Naive thymus-derived CD8-positive, alpha-beta T cell (primary cell): Measurements from ENCODE around the gene ACER1. TPM values are rescaled to one million over a fixed set of nuclear protein-coding genes. Genes with fewer than 3 reads are reported as not detected.

Source experiments
- ATAC-seq, 2 donors: fragments of 150-1000 bp; cut with Tn5 transposase in 1 of 2; sonication (Bioruptor Pico), chemical (Tn5 transposase) in 1 of 2; 1 replicate in 1 of 2; 2 replicates in 1 of 2; pipeline ENCODE4 v1.10.0; 2021; ENCODE audit warnings: mild to moderate bottlenecking in 2 of 2, moderate library complexity in 2 of 2
- POLR2A ChIA-PET: fragments of 350-600 bp; sonication (Branson Sonifier 250); formaldehyde crosslinking; loops from one replicate; lab custom pipeline; 2021; ENCODE audit warnings: antibody characterized with exemption; lab: Charles Lee
- DNase-seq, 10 donors: peaks; one replicate each; pipeline versions ENCODE4 v3.0.0 to v3.0.0-alpha.2; 2020 to 2022
- H3K27ac Mint-ChIP-seq, 10 donors: one replicate each; pipeline ENCODE4 v1.8.0; 2020 to 2022; ENCODE audit warnings: mild to moderate bottlenecking in 10 of 10, mixed read lengths in 10 of 10, moderate library complexity in 4 of 10, inconsistent platforms in 1 of 10
- H3K27me3 Mint-ChIP-seq, 5 donors: one replicate each; pipeline ENCODE4 v1.8.0; 2021 to 2022; ENCODE audit warnings: mixed read lengths in 5 of 5
- H3K36me3 Mint-ChIP-seq, 3 donors: one replicate each; pipeline ENCODE4 v1.8.0; 2020 to 2022; ENCODE audit warnings: mixed read lengths in 3 of 3, mild to moderate bottlenecking in 2 of 3, inconsistent platforms in 1 of 3
- H3K4me1 Mint-ChIP-seq, 4 donors: one replicate each; pipeline ENCODE4 v1.8.0; 2021 to 2022; ENCODE audit warnings: mixed read lengths in 4 of 4
- H3K4me3 Mint-ChIP-seq, 10 donors: one replicate each; pipeline ENCODE4 v1.8.0; 2020 to 2022; ENCODE audit warnings: mild to moderate bottlenecking in 10 of 10, mixed read lengths in 10 of 10, moderate library complexity in 6 of 10, inconsistent platforms in 1 of 10
- H3K9me3 Mint-ChIP-seq, 9 donors: one replicate each; pipeline ENCODE4 v1.8.0; 2020 to 2022; ENCODE audit warnings: mixed read lengths in 9 of 9, mild to moderate bottlenecking in 3 of 9, inconsistent platforms in 1 of 9, moderate library complexity in 1 of 9
- polyA plus RNA-seq, 3 donors: library from polyadenylated mRNA; unstranded; fragments of 300-500 nt; fragmentation: Illumina TruSeq; gene quantifications; one replicate each; pipeline ENCODE4 v1.2.3, GENCODE V29; 2021
- total RNA-seq, 8 experiments: library from RNA in 2 of 8; stranded (reverse) in 2 of 8; gene quantifications; one replicate each; pipeline ENCODE4 v1.2.3 and lab custom pipeline; 2021 to 2026

Gene ACER1, protein sequence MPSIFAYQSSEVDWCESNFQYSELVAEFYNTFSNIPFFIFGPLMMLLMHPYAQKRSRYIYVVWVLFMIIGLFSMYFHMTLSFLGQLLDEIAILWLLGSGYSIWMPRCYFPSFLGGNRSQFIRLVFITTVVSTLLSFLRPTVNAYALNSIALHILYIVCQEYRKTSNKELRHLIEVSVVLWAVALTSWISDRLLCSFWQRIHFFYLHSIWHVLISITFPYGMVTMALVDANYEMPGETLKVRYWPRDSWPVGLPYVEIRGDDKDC
- total RNA-seq (1 to 10 TPM in 1 of 2 experiments, under 1 TPM in 1; 0.91 to 1.1 TPM), polyA plus RNA-seq (1 to 10 TPM; 1.4 to 2.6 (median 2.3) TPM), total RNA-seq (lab: John Stamatoyannopoulos, UW) (0.08 to 2.7 (median 0.88) reads per million in 6 experiments)

DNA sequence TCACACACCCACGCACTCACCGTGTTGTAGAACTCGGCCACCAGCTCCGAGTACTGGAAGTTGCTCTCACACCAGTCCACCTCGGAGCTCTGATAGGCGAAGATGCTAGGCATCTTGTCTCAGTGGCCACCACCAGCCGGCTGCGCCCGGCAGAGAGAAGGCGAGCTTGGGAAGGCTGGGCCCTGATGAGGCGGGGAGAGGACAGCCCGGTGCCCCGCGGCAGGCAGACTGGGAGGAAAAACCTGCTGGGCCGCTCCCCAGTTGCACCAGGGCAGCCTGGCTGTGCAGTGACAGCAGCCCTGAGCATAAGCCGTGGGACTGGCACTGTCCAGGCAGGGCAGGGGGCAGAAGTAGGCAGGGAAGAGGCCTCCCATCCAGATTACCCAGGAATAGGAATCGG, at the start of gene ACER1:
Gene ACER1 (minus strand): TSS at position 174 of the 400 bp plus-strand sequence. CDS start 61 bp downstream, at position 113.
- no peak for DNase-seq
- POLR2A ChIA-PET, result no interaction called here
- H3K27me3 Mint-ChIP-seq, result no peaks in the 10 kb centered on the region
- peak within 1 kb of the TSS in 1 of 10 donors; percentile 21 for H3K27ac Mint-ChIP-seq
- no peak within 1 kb of the TSS for H3K4me3 Mint-ChIP-seq
- H3K9me3 Mint-ChIP-seq, result no peaks in the 10 kb centered on the region
- peaks cover 0 to 3% (median 0%) of the 10 kb centered on the region in 3 donors for H3K36me3 Mint-ChIP-seq
- no peak for ATAC-seq
- H3K4me1 Mint-ChIP-seq, result no peaks in the 10 kb centered on the region

DNA sequence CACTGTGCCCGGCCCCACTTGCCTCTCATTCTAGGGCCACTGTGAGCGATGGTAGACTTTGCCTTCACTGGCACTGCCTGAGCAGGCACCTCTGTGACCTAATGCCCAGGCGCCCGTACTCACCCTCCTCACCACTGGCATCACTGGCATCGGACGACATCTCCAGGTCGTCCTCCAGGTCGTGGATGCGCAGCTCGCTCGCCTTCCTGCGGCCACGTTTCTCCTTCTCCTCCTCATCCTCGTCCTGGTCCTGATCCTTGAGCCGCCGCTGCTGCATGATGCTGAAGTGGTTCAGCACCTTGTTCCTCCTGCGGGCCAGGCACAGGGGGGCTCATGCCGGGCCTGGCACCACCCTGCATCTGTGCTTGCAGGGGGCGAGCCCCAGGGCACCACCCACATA, 49.8 kb upstream of the ACER1 start:
- H3K36me3 Mint-ChIP-seq, result peaks cover 0 to 91% (median 22%) of the 10 kb centered on the region in 3 donors
- peak overlapping the region in 3 of 10 donors; percentile 11 to 75 (median 40) for H3K27ac Mint-ChIP-seq
- H3K27me3 Mint-ChIP-seq, result no peaks in the 10 kb centered on the region
- ATAC-seq, result no peak
- H3K9me3 Mint-ChIP-seq, result no peaks in the 10 kb centered on the region
- no peak for DNase-seq
- H3K4me3 Mint-ChIP-seq, result no peak overlapping the region
- H3K4me1 Mint-ChIP-seq, result peaks cover 0 to 4% (median 1%) of the 10 kb centered on the region in 4 donors
- POLR2A ChIA-PET, result no interaction called here

DNA sequence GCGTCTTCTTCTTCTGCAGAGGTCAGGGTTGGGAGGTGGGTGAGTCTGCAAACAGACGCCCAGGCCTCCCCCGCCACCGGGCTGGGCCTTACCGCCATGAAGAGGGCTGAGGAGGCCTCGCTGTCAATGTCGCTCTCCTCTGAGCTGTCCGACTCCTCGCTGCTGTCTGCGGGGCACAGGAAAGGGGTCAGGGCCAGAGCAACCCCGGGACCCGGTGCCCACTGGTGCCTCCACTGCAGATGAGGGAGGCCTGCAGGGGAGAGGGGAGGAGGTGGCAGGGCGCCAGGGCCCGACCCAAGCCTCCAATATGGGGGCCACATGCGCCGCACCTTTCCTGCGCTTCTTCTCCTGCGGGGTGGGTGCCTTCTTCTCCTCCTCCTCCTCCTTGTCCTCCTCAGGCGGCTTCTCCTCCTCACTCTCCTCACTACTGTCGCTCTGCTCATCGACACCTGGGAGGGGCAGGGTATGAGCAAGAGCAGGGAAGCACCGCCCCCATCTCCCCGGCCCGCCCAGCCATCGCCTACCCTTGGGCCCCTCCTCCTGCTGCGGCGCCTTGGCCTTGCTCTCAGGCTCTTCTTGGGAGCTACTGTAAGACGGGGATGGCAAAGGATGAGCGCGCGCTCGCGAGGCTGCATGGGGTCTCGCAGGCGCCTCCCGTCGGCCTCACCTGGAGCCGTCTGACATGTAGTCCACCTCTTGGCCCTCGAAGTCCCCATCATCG, 47.8 kb upstream of the ACER1 start:
- no peaks in the 10 kb centered on the region for H3K27me3 Mint-ChIP-seq
- ATAC-seq (no peak), DNase-seq (no peak)
- H3K4me3 Mint-ChIP-seq, result no peak overlapping the region
- POLR2A ChIA-PET, result no interaction called here
- no peaks in the 10 kb centered on the region for H3K9me3 Mint-ChIP-seq
- no peak overlapping the region for H3K27ac Mint-ChIP-seq
- H3K36me3 Mint-ChIP-seq, result peaks cover 0 to 75% (median 19%) of the 10 kb centered on the region in 3 donors
- H3K4me1 Mint-ChIP-seq, result peaks cover 0 to 2% (median 1%) of the 10 kb centered on the region in 4 donors

DNA sequence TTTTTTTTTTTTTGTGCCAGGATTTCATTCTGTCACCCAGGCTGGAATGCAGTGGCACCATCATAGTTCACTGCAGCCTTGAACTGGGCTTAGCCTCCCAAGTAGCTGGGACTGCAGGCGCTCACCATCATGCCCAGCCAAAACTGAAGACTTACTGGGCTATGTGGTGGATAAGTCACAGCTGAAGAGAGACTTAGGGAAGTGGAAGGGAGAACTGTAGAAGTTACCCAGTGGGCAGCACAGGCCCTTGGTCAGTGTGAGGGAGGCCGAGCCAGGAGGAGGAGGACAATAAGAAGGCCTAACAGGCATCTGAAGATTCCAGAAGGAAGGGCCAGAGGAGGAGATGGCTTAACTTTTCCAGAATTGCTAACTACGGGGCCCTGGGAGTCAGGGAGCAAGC, 46.3 kb upstream of the ACER1 start:
- H3K27ac Mint-ChIP-seq, result peak overlapping the region in 1 of 10 donors; percentile 60
- POLR2A ChIA-PET, result interaction anchor here (0.7 kb wide), 1 partner anchor 14 kb away, joined by 4 read pairs; no protein-coding TSS in a partner anchor
- no peaks in the 10 kb centered on the region for H3K27me3 Mint-ChIP-seq
- no peak overlapping the region for H3K4me3 Mint-ChIP-seq
- peaks cover 0 to 2% (median 1%) of the 10 kb centered on the region in 4 donors for H3K4me1 Mint-ChIP-seq
- ATAC-seq, result no peak
- no peaks in the 10 kb centered on the region for H3K9me3 Mint-ChIP-seq
- no peak for DNase-seq
- peaks cover 0 to 63% (median 19%) of the 10 kb centered on the region in 3 donors for H3K36me3 Mint-ChIP-seq

DNA sequence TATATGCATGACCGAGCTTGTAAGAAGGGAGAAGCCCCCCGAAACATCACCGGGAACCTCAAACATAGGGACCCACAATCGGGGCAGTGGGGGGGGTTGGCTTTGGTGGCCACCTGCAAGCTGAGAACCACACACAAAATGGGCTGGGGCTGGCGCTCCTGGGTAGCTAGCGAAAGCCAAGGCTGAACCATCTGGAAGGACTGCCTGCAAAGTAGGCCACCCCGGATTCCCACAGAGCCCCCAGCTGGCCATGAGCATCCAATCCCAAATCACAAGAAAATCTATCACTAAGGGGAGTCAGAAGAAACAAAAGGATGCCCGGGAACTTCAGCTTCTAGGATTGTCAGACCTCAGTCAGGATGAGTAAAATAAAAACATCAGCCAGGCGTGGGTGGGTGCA, 45.1 kb upstream of the ACER1 start:
- peaks cover 4 to 9% (median 6%) of the 10 kb centered on the region in 4 donors for H3K4me1 Mint-ChIP-seq
- POLR2A ChIA-PET, result interaction anchor here (1.0 kb wide), 1 partner anchor 48 kb away, joined by 3 read pairs; no protein-coding TSS in a partner anchor
- peaks cover 0 to 55% (median 19%) of the 10 kb centered on the region in 3 donors for H3K36me3 Mint-ChIP-seq
- H3K27ac Mint-ChIP-seq, result peak overlapping the region in 1 of 10 donors; percentile 19
- H3K4me3 Mint-ChIP-seq, result no peak overlapping the region
- no peak for DNase-seq
- no peaks in the 10 kb centered on the region for H3K27me3 Mint-ChIP-seq
- no peaks in the 10 kb centered on the region for H3K9me3 Mint-ChIP-seq
- no peak for ATAC-seq

DNA sequence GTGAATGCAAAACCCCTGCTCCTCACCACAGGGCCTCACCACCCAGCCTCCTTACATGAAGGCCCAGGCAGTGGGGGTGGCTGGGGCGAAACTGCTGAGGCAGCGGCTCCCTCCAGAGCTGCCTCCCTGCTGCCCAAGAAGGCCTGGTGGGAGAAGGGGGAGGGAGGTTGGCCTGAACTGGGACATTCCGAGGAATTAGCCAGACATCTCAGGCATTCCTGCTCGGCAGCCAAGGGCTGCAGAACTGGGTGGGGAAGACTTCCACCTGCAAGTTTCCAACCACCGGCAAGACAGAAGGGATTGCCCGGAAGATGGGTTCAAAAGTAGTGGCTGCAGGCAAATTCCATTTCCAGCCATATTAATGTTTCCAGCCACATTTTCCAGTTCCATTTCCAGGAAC, 44.6 kb upstream of the ACER1 start:
- Mint-ChIP-seq H3K4me1 (peaks cover 4 to 10% (median 8%) of the 10 kb centered on the region in 4 donors), H3K9me3 (no peaks in the 10 kb centered on the region), H3K27me3 (no peaks in the 10 kb centered on the region), H3K36me3 (peaks cover 0 to 51% (median 19%) of the 10 kb centered on the region in 3 donors), H3K4me3 (no peak overlapping the region), H3K27ac (peak overlapping the region in 1 of 10 donors; percentile 27)
- no peak for DNase-seq
- POLR2A ChIA-PET, result interaction anchor here (1.0 kb wide), 1 partner anchor 48 kb away, joined by 3 read pairs; no protein-coding TSS in a partner anchor
- ATAC-seq, result no peak

DNA sequence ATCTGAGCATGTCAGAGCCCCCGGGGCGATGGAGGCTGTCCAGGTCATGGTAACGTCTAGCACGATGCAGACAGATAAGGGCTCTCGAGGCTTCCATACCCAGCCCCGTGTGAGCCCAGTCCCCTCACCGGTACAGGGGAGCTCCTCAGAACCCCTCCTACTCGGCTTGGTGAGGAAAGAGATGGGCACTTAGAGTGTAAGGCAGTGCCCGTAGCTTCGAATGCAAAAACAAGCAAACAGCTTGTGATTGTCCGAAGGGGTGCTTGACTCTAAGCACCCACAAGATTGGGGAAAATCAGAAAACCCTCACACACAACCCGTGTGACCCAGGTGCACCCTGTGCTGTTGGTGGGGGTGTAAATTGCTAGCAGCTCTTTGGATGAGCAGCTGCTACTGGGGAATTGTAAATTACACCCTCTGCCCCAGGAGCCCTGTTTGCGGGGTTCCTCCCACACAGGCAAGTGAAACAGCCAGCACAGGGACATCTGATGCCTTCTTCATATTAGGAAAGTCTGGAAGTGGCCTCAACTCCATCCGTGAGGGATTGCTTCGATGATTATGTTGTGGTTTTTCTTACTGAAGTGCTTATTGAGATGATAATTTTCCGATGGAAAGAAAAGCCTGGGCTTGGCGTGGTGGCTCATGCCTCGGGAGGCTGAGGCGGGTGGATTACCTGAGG, 43.2 kb upstream of the ACER1 start:
- DNase-seq (no peak), ATAC-seq (no peak)
- Mint-ChIP-seq H3K4me3 (no peak overlapping the region), H3K27ac (peak overlapping the region in 3 of 10 donors; percentile 22 to 66 (median 51)), H3K27me3 (no peaks in the 10 kb centered on the region), H3K36me3 (peaks cover 0 to 37% (median 14%) of the 10 kb centered on the region in 3 donors), H3K9me3 (no peaks in the 10 kb centered on the region), H3K4me1 (peaks cover 11 to 16% (median 13%) of the 10 kb centered on the region in 4 donors)
- POLR2A ChIA-PET, result no interaction called here

DNA sequence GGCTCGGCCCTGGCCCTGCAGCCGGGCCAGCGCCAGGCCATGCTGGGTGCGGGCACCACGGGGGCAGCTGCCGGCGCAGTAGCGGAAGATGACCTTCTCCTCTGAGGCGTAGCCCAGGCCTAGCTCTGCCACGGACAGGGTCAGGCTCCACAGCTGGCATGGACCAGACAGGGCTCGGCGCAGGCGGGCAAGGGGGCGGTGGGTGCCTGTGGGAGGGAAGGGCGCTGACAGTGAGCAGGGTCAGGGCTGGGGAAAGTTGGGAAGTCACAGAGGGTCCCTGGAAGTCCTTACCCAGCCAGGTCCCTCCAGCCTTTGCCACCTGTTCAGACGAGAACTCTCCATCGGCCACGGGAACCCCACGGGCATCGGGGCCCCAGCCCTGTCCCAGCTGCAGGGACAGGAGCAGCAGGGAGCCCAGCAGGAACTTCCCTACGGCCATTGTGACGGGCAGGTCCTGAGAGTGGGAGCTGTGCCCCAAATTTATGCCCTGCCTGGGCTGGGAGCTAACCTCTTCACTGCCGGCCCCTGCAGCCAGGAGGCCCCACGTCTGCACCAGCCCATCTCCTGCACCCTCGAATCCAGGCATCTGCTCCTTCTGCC, 42.1 kb upstream of the ACER1 start, which contains the start of gene PSPN:
Gene PSPN (minus strand): TSS at position 523 of the 600 bp plus-strand sequence. CDS start 84 bp downstream, at position 439.
- no peak for DNase-seq
- POLR2A ChIA-PET, result no interaction called here
- Mint-ChIP-seq H3K27ac (peak within 1 kb of the TSS in 5 of 10 donors; percentile 22 to 66 (median 40)), H3K27me3 (no peaks in the 10 kb centered on the region), H3K9me3 (no peaks in the 10 kb centered on the region), H3K36me3 (peaks cover 0 to 26% (median 10%) of the 10 kb centered on the region in 3 donors), H3K4me3 (peak within 1 kb of the TSS in 1 of 10 donors; percentile 7), H3K4me1 (peaks cover 11 to 16% (median 14%) of the 10 kb centered on the region in 4 donors)
- ATAC-seq, result no peak

DNA sequence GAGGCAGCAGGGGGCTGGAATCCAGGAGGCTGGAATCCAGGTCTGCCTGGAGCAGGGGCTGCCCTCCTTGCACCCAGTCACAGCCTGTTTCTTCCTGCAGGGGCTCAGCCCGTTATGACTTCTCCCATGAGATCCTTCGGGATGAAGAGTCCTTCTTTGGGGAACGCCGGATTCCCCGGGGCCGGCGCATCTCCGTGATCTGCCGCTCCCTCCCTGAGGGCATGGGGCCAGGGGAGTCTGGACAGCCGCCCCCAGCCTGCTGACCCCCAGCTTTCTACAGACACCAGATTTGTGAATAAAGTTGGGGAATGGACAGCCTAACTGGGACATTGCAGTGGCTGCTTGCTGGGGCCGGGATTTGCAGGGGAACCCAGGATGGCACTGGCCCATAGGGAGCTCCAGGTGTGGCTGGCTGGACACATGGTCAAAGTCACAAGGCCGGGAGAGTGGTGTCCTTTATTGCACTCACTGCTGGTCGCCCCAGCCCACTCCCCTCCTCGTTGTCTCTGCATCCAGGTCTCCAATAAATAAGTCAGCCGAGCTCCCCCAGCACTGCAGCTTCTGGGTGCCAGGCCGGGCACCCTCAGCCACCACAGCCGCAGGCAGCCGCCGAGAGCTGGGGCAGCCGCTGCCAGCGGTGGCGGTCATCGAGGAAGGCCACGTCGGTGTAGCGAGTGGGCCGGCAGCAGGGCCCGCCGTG, 41.4 kb upstream of the ACER1 start:
- Mint-ChIP-seq H3K9me3 (no peaks in the 10 kb centered on the region), H3K27me3 (no peaks in the 10 kb centered on the region), H3K36me3 (peaks cover 0 to 20% (median 5%) of the 10 kb centered on the region in 3 donors), H3K4me3 (peak overlapping the region in 2 of 10 donors; percentile 7 to 10), H3K27ac (peak overlapping the region in 1 of 10 donors; percentile 25), H3K4me1 (peaks cover 11 to 19% (median 16%) of the 10 kb centered on the region in 4 donors)
- DNase-seq (no peak), ATAC-seq (no peak)
- POLR2A ChIA-PET, result no interaction called here

DNA sequence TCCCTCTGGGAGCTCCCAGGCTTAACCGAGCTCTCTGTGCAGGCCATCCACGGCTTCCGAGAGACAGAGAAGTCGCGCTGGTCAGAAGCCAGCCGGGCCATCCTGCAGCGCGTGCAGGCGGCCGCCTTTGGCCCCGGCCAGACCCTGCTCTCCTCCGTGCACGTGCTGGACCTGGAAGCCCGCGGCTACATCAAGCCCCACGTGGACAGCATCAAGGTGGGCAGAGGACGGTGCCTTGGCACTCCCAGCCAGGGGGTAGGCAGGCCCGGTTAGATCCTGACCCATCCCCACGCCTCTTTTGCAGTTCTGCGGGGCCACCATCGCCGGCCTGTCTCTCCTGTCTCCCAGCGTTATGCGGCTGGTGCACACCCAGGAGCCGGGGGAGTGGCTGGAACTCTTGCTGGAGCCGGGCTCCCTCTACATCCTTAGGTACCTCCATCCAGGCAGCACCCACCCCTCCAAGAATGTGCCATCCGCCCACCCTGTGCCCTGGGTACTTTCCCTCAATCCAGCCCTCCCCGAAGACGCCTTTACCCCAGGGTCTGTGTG, 40.8 kb upstream of the ACER1 start:
- POLR2A ChIA-PET, result interaction anchor here (0.6 to 3.3 kb wide), 4 partner anchors 12 to 51 kb away, joined by 5 to 83 read pairs (median 16); partner anchors contain the start of genes CLPP, GTF2F1 and KHSRP
- peak overlapping the region in 3 of 10 donors; percentile 7 to 97 (median 10) for H3K4me3 Mint-ChIP-seq
- DNase-seq (peak in 1 of 10 donors; percentile 64), ATAC-seq (no peak)
- H3K27ac Mint-ChIP-seq, result peak overlapping the region in 3 of 10 donors; percentile 25 to 73 (median 56)
- no peaks in the 10 kb centered on the region for H3K27me3 Mint-ChIP-seq
- peaks cover 12 to 25% (median 22%) of the 10 kb centered on the region in 4 donors for H3K4me1 Mint-ChIP-seq
- H3K36me3 Mint-ChIP-seq, result peaks cover 0 to 18% (median 3%) of the 10 kb centered on the region in 3 donors
- H3K9me3 Mint-ChIP-seq, result no peaks in the 10 kb centered on the region

DNA sequence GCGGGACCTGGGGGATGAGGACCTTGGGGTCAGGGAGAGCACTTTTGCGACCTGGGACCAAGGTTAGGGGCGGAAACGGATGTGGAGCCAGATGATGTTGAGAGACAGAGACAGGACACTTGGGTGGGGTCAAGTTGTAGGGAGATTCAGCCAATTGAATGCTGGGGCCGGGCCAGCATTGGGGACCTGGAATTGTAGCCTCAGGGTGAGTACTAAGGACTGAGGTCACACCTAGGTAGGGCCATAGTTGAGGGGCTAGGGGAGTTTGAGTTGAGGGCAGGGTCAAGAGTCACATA, 40.3 kb upstream of the ACER1 start:
- POLR2A ChIA-PET, result interaction anchor here (0.6 to 3.3 kb wide), 4 partner anchors 12 to 51 kb away, joined by 5 to 83 read pairs (median 16); partner anchors contain the start of genes CLPP, GTF2F1 and KHSRP
- peaks cover 12 to 26% (median 23%) of the 10 kb centered on the region in 4 donors for H3K4me1 Mint-ChIP-seq
- peaks cover 0 to 19% (median 3%) of the 10 kb centered on the region in 3 donors for H3K36me3 Mint-ChIP-seq
- peak overlapping the region; percentile 72 to 97 (median 92) for H3K4me3 Mint-ChIP-seq
- no peaks in the 10 kb centered on the region for H3K9me3 Mint-ChIP-seq
- no peak for DNase-seq
- H3K27ac Mint-ChIP-seq, result peak overlapping the region; percentile 43 to 98 (median 94)
- no peak for ATAC-seq
- H3K27me3 Mint-ChIP-seq, result no peaks in the 10 kb centered on the region
